MM.1S (cell line): ENCODE results near the gene TMEM134.

Source experiments
- CTCF ChIP-seq: fragments of 300-600 bp; sonication (generic); IDR thresholded peaks from 2 replicates; pipeline ENCODE4 v1.5.1; 2016; ENCODE audit warnings: antibody characterized with exemption, low read length, mixed read lengths
- EZH2 ChIP-seq: fragments of 300-600 bp; sonication (generic); optimal IDR thresholded peaks from 2 replicates; pipeline ENCODE3; 2017; ENCODE audit warnings: low read depth, mild to moderate bottlenecking, antibody characterized with exemption, low read length, mixed read lengths
- EZH2phosphoT487 ChIP-seq: fragments of 300-600 bp; sonication (generic); IDR thresholded peaks from 2 replicates; pipeline ENCODE4 v1.6.1; 2018; ENCODE audit warnings: antibody characterized with exemption, low read length

DNA sequence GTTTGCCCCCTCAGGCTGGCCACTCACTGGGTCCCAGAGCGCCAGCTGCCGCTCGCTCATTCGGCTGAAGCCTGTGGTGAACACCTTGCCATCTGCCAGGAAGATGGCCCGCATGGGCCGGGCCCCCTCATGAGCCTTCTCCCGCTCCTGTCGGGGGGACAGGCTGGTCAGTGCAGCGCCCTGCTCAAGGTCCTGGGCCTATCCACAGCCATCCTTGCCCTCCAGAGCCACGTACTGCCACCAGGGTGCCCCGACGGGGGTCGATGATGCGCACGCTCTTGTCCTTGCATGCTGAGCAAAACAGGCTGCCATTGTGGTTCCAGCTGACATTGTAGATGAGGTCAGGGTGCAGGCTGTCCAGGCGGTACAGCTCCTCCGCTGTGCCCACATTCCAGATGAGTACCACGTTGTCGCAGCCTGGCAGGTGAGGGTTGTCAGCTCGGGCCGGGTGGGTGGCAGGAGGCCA lies 27.9 kb downstream of the TMEM134 start:
- TF ChIP-seq CTCF (no peak), EZH2 (no peak), EZH2phosphoT487 (no peak)
